Measurements from ENCODE around the gene NPPA. TPM values are rescaled to one million over a fixed set of nuclear protein-coding genes. Genes with fewer than 3 reads are reported as not detected.

Gene NPPA
- total RNA-seq, 1 donor from 2014 or later, result not detected

GRCh38 chr1:11869650-11870207 lies 22.1 kb upstream of the NPPA start:
- no peak for TF ChIP-seq CTCF (IDR thresholded peaks at IDR 0.05; ENCODE audit: insufficient read depth, low read length, poor library complexity, severe bottlenecking)
- H3K36me3 ChIP-seq (ENCODE audit: control insufficient read depth, insufficient read depth, low read length), result no peaks in the 10 kb centered on the region
- H3K27me3 ChIP-seq (ENCODE audit: control insufficient read depth, insufficient read depth, low read length), result peaks cover 34% of the 10 kb centered on the region
- H3K4me3 ChIP-seq (ENCODE audit: low read depth, low read length), result no peak overlapping the region
- no peak for DNase-seq (ENCODE audit: low read depth)

GRCh38 chr1:11869104-11869503 lies 21.5 kb upstream of the NPPA start:
- peaks cover 29% of the 10 kb centered on the region for H3K27me3 ChIP-seq (ENCODE audit: control insufficient read depth, insufficient read depth, low read length)
- no peaks in the 10 kb centered on the region for H3K36me3 ChIP-seq (ENCODE audit: control insufficient read depth, insufficient read depth, low read length)
- DNase-seq (ENCODE audit: low read depth), result no peak
- no peak for TF ChIP-seq CTCF (IDR thresholded peaks at IDR 0.05; ENCODE audit: insufficient read depth, low read length, poor library complexity, severe bottlenecking)
- no peak overlapping the region for H3K4me3 ChIP-seq (ENCODE audit: low read depth, low read length)

DNA sequence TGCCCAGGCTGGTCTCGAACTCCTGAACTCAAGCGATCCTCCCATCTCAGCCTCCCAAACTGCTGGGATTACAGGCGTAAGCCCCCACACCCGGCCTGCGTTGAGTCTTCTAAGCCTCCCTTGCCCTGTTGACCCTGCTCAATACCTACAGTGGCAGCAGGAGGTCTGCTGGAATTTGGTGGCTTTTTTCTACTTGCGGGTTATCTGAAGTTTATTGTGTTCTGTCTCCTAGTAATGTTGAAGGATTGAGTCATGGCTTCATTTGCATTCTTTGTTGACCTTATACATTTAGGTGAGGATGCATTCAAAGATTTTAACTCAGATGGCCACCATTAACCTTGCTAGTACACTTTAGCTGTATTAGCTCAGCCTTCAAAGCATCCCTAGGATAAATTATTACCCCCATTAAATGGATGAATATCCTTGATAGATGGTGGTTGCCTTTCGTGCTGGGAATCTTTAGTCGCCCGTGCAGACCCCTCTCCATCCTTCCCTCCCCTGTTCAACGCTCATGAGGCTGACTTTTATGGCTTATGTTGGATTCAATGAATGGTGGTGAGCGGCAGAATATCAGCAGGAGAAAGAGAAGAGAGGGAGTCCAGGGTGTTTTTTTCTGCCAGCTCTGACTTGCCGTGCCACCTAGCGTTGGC lies 20.9 kb upstream of the NPPA start:
- DNase-seq (ENCODE audit: low read depth), result no peak
- Histone ChIP-seq H3K36me3 (ENCODE audit: control insufficient read depth, insufficient read depth, low read length) (no peaks in the 10 kb centered on the region), H3K4me3 (ENCODE audit: low read depth, low read length) (no peak overlapping the region), H3K27me3 (ENCODE audit: control insufficient read depth, insufficient read depth, low read length) (peaks cover 26% of the 10 kb centered on the region)
- no peak for TF ChIP-seq CTCF (IDR thresholded peaks at IDR 0.05; ENCODE audit: insufficient read depth, low read length, poor library complexity, severe bottlenecking)

DNA sequence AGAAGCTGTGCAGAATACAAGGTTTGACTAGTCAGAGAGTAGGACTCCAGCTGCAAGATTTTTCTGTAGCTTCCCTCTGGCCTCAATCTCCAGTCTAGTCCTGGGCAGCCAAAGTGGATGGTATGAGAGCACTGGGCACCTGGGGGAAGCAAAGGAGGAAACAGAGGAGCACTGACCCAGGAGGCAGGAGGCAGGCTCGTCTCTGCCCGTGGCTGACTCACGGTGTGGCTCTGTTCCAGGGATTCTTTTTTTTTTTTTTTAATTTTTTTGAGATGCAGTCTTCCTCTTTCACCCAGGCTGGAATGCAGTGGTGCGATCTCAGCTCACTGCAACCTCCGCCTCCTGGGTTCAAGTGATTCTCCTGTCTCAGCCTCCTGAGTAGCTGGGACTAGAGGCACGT lies 15.3 kb upstream of the NPPA start:
- Histone ChIP-seq H3K27me3 (ENCODE audit: control insufficient read depth, insufficient read depth, low read length) (peaks cover 29% of the 10 kb centered on the region), H3K36me3 (ENCODE audit: control insufficient read depth, insufficient read depth, low read length) (no peaks in the 10 kb centered on the region), H3K4me3 (ENCODE audit: low read depth, low read length) (no peak overlapping the region)
- DNase-seq (ENCODE audit: low read depth), result no peak
- TF ChIP-seq CTCF (IDR thresholded peaks at IDR 0.05; ENCODE audit: insufficient read depth, low read length, poor library complexity, severe bottlenecking), result no peak

DNA sequence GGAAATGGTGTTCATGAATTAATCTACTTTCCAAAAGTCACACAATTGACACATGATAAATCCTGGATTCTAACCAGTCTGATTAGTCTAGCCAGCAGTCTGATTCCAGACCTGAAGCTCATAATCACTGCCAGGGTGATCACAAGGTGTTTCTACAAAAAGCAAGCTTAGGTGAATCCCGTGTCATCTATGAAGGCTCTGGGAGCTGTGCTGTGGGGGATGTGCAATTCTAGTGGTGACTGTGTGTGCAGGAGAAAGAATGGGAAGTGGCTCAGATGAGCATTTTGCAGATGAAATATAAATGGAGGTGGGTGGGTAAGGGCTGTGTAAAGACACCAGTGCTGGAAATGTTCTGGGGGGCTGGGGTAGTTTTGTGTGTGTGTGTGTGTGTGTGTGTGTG lies 13.0 kb upstream of the NPPA start:
- no peak for TF ChIP-seq CTCF (IDR thresholded peaks at IDR 0.05; ENCODE audit: insufficient read depth, low read length, poor library complexity, severe bottlenecking)
- H3K27me3 ChIP-seq (ENCODE audit: control insufficient read depth, insufficient read depth, low read length), result peaks cover 36% of the 10 kb centered on the region
- no peaks in the 10 kb centered on the region for H3K36me3 ChIP-seq (ENCODE audit: control insufficient read depth, insufficient read depth, low read length)
- no peak for DNase-seq (ENCODE audit: low read depth)
- H3K4me3 ChIP-seq (ENCODE audit: low read depth, low read length), result no peak overlapping the region

DNA sequence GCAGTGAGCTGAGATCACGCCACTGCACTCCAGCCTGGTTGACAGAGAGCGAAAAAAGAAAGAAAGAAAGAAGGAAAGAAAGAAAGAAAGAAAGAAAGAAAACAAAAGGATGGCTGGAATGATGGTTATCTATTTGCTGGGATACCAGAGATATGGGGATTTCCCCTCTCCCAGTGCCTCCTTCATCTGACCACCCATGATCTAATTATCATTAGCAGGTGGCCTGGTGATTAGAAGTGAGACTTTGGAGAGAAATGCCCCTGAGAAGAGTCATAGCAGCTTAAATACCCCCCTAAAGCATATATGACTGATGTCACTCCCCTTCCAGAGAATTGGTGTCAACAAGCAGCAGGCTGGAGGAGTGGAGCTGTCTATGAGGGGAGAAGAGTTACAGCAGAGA lies 12.5 kb upstream of the NPPA start:
- Histone ChIP-seq H3K4me3 (ENCODE audit: low read depth, low read length) (no peak overlapping the region), H3K36me3 (ENCODE audit: control insufficient read depth, insufficient read depth, low read length) (no peaks in the 10 kb centered on the region), H3K27me3 (ENCODE audit: control insufficient read depth, insufficient read depth, low read length) (peaks cover 35% of the 10 kb centered on the region)
- DNase-seq (ENCODE audit: low read depth), result no peak
- TF ChIP-seq CTCF (IDR thresholded peaks at IDR 0.05; ENCODE audit: insufficient read depth, low read length, poor library complexity, severe bottlenecking), result no peak

Data from kidney epithelial cell (primary cell).